Activated gamma-delta T cell (primary cell): ENCODE results near the gene PLEK.

ENCODE experiments used
- DNase-seq: peaks from one replicate; lab custom pipeline; 2025; lab: John Stamatoyannopoulos, UW

Gene PLEK

DNA sequence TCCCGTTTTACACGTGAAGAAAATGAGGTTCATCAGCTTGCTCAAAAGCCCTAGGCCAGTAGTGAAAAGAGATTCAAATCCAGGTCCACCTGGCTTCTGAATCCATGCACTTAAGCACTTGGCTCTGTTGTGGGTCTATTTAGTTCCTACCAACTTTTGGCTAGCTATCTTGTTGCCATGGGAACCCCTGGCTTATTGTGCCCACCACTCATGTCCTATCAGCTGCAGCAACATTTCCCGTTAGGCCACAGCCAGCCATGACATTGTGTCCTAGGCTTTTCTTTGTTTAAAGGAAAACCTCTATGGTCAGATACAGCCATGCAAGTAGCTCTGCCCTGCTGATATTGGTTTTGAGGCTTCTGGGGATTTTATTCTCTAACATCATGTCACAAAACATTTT lies 49.8 kb downstream of the PLEK start:
- no peak for DNase-seq

DNA sequence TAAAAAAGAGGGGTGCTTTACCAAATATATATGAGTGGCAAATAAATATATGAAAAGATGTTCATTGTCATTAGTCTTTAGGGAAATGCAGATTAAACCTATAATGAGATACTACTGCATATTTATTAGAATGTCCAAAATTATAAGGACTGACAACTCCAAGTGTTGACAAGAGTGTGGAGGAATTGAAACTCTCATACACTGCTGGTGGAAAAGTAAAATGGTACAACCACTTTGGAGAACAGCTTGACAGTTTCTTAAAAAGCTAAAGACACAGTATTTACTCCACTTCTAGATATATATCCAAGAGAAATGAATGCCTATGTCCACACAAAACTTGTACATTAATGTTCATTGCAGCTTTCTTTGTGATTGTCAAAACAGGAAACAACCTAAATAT lies 50.4 kb downstream of the PLEK start:
- no peak for DNase-seq

DNA sequence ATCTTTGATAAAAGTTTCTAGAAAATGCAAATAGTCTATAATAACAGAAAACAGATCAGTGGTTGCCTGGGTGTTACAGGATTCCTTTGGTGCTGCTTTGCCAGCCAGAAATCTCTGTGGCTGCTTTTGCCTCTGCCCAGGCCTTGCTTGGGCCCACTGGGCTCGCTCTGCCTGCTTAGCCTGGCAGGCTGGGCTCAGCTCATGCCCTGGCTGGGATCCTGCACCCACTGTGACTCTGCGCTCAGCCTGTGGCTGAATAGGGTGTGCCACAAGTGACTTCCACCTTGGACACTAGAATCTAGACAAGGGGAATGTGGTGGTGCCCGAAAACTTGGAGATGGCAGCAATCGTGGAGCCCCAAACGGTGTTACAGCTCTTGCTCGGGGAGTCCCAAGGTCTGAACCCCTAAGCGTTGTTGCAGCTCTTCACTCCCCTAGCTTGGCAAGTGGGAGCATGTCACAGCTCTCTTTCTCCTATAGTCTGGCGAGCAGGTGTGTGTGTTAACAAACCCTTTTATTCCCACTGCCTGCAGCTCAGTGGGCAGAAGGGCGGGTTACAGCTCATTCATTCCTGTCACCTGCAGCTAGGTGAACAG lies 51.1 kb downstream of the PLEK start:
- no peak for DNase-seq

DNA sequence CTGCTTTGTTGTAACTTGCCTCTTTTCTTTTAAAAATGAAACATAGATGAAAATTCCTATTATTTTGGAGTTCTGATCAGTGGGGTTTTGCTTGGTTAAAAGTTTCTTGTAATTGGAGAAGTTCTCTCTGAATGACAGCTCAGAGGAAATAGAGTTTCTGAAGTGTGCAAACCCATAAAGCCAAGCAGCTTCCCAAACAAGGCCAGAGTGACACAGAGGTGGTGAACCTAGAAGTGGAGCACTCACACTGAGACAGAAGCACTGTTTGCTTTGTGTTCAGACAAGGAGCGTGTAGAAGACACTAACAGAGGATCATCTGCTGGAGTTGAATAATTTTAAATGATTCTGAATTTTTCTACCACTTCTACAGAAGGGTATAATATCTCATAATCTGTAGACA lies 52.8 kb downstream of the PLEK start:
- DNase-seq: no peak

DNA sequence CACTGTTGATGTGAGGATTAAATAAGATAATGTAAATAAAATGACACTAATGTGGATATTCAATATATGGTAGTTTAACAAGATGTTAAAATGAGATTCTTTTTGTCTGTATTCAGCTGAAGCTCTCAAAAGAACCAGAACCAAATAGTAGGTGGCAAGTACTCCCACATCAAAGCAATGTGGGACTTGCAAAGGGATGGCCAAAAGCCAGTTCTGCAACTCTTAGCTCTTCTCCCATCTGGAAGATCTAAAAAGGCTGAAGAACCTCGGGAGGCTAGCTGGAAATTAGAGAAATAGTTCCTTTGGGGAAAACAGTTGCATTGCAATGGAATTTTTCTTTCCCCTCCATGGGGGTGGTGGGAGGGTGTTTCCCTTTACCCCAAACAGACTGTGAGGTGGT lies 53.3 kb downstream of the PLEK start:
- no peak for DNase-seq

DNA sequence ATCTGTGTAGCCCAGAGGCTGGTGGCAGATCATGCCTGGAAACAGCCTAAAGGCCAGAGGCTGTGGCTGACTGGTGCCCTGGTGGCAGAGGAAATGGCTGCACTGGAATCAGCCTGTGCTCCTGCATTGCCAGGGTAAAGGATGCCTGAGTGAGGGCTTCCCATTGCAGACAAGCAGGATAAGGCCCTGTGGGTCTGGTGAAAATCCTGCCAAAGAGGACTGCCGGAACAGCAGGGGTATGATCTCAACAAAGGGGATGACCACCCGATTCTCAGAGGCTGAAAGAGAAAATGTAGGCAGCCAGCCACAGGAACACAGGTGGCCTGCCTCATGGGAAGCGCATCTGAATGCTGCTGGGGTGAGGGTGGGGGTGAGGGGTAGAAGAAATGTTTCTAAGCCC lies 53.8 kb downstream of the PLEK start:
- no peak for DNase-seq

DNA sequence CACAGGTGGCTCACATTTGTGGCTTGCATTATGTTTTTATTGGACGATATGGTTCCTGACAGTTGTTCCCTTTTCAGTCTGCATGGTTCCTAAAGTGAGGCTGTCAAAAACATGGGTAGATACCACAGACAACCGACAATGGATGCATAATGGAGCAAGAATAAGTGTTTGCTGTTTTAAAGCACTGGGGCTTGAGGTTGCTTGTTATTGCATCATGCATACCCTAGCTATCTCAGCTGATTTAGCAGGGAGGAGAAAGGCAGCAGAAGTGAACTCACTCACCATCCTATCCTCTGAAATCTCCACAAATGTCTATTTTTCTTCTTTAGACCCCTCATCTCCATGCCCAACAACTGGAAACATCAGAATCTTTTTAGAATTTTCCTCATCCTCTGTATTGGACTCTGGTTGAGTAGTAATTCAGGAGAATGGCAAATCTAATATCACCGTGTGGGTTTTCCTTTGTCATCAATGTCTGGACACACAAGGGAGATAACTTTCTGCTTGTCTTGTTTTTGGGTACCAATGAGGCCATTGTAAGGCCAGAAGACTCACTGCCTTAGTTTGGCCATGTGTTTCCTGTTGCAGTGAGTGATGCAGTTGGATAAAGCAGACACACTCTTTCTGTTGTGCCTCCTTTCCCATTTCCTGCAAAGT lies 55.3 kb downstream of the PLEK start:
- DNase-seq: no peak

DNA sequence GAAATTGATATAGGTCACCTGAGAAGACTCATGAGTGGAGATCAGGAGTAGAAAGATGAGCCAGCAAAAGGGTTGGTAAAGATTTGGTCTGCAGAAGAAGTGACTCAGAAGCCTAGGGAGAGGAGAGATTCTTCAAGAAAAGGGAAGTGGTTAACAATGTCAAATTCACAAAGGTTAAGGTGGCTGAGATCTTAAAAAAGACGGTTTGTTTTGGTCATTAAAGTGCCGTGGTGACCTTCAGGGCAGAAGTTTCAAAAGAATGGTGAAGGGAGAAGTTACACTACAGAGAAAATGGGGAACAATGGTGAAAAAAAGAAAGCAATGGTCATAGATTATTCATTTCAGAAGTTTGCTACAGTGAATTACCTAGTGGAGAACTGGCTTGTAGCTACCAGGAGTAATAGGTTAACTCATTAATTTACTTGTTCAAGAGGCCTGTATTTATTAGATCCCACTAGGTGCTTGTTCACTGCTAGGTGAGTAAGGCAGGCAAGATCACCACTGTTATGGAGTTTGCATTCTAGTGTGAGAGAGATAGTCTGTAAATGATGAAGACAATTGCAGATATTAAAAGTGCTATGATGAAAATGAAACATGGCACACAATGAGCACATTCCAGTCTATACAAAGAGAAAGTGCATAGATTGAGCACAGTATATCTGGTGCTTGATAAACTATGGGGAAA lies 59.0 kb downstream of the PLEK start:
- no peak for DNase-seq

DNA sequence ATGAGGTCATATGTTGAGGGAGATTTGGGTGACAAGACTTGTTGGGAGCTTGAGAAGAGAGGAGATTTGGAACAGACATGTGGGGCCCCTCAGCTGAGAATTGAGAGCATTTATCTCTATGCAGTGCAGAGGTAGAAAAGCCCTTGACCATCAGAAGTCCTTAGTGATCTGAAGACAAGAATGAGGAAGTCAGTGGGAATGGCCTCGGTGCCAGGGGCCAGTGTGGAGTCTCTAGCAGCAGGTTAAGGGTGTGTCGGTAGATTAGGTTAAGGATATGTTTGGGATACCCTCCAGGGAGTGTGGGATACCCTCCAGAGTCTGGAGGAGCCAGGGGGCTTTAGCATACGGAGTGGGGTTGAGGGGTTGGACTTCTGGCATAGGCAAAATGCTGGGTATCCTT lies 60.4 kb downstream of the PLEK start:
- DNase-seq: no peak

DNA sequence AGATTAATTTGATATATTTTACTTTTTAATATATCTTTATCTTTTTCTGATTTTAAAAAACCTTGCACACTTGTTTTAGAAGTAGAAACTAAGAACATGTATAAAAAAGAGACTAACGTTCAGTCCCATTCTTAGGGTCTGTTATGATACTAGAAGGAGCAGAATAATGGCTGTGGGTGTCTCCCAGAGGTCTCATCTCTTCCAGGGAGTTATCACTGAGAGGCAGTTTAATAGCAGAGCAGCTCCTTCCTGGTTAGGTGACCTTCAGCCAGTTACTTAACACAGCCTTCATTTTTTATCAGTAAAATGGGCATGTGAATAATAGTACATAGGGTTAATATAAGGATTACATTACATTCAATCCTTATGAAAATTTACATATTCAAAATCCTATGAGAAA lies 61.4 kb downstream of the PLEK start:
- DNase-seq: no peak

DNA sequence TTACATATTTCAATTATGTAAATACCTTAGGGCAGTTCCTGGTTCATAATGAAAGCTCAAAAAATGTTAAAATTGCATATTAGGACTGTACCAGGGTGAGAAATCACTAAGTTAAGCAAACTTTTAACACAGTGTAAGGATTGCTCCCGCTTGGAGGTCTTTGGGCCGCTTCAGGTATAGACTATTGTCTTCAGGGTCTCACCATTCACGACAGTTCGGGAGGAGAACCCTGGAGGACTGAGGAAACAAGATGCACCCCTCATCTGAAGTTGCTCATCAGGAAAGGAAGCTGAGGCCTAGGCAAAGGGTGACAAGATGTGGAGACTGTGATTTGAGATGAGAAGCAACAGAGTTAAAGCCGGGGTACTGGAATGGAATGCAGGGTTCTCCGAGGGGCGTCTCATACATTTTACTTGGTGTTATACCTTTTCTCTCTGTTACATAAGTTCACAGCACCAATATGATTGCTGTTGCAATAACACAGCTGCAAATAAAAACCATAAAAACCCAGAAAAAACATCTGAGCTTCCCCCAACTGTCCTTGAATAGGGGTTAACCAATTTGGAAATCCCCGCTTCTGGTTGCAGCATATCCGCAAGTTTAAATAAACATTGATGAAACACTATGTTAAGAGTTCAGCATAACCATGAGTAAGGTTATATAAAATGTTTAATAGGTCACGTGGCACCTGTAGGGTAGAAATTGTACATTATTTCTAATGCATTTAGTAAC lies 61.9 kb downstream of the PLEK start:
- DNase-seq: no peak

DNA sequence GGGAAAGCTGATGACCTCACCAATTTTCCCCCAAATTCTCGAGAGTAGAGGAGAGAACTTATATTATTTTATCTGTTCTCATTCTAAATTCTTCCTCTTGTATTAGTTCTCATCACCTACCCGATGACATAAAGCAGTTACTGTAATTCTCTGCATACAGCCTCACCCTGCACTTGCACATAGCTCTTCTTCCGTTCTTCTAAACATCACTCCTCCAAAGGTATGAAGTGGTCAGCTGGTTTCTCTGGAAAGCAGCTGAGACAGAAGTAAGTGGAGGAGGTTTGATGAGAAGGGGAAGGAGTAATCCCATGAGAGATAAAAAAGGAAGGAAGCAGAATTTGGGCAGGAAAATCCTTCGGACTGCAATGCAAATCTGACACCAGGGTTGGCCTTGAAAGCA lies 63.0 kb downstream of the PLEK start:
- DNase-seq: no peak

DNA sequence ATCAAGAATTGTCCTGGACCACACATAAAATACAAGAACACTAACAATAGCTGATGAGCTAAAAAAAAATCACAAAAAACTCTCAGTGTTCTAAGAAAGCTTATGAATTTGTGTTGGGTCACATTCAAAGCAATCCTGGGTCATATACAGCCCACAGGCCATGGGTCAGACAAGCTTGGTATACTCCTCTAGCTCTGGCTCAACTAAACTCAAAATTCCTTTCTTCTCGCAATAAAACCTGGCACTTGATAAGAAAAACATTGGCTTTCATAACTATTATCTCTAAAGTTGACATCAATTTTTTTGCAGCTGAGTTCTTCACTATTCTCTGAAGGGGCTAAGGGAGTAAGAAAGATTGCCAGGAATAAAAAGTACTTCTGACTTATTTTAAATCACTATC lies 63.7 kb downstream of the PLEK start:
- no peak for DNase-seq

DNA sequence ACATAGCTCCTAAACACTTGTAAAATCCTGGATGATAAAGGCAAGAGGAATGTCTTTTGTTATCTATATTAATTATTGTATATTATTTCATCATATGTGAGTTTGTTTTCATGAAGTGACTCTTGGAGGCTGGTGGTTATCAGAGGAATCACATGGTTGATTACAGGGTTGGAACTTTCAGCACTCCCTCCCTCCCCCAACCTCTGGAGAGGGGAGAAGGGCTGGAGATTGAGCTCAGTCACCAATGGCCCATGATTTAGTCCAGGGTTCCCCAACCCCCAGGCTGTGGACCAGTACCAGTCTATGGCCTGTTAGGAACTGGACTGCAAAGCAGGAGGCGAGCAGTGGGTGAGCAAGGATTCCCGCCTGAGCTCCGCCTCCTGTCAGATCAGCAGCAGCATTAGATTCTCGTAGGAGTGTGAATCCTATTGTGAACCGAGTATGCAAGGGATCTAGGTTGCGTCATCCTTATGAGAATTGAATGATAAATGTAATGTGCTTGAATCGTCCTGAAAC lies 64.3 kb downstream of the PLEK start:
- no peak for DNase-seq

DNA sequence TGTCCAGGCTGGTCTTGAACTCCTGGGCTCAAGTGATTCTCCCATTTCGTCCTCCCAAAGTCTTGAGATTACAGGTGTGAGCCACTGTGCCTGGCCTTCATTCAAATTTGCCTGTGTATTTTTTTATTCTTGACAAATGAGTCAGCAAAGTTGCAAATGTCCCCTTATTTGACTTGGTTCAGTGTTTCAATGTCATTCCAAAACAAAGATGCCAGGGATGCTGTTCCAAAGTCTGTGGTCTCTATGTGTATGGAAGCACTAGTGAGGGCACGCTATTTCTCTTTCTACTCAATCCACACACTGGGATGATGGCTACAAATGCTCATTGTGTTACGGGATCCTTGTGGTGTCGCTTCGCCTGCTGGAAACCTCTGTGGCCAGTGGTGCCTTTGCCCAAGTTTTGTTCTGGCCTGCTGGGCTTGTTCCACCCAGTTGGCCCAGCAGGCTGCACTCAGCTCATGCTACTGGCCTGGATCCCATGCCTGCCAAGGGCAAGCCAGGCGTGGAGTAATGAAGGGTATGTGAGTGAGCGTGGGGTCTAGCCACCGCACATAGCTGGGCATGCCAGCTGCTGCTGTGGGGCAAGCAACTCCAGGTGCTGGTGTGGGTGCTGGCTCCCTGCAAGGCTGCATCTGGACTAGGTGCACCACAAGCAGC lies 66.4 kb downstream of the PLEK start:
- no peak for DNase-seq

DNA sequence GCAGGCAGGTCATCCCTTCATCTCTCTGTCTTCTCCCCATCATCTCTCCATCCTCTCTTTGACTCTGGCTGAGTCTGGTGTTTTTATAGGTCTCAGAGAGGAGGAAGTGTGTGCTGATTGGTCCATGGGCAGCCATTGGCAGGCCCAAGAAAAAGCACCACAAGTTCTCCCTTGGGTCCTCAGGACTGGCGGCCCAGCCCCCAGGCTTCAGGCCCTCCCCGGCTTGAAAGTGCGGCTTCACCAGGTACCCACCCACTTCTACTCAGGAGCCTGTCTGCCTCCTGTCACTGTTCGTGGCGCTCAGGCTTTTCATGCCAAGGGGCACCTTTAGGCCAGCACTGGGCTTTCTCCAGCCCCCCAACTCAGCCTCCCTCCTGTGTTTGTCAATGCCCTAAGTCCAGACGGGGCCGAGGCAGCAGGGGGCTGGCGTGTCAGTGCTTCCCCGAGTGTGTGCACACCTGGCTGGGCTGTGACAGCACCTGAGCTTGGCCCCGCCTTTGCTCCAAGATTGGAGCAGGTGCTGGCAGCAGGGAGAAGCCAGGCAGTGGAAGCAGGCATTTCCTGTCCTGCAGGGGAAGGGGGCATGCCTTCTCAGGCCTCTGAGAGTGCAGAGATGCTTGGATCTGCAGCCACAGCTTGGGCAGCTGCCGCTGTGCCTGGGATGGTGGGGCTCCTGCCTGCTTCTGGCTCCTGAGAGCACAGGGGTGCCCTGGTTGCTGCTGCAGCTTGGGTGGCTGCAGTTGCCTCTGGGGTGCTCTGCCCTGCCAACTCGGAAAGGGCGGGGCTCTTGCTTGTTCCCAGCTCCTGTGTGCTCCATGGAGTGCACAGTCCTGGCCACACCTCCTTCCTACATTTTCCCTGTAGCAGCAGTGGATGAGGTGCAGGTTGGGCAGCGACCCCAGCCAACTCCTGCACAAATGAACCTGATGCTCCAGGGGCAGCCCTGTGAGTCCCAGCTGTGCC lies 67.9 kb downstream of the PLEK start:
- no peak for DNase-seq

DNA sequence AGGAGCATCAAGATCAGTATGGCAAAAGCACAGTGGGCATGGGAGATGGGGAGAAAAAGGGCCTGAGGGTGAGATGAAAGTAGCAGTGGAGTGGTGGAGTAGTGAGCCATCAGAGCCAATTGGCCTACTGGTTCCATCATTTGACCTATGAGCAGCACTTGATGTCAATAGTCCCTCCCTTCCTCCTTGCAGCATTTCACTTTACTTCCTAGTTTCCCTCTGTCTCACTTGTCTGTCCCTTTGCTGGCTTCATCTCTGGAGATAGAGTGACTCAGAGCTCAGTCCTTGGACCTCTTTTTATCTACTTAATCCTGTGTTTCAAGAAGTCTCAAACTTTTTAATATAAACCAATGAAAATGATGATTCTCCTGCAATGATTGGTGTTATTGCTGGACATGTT lies 69.9 kb downstream of the PLEK start:
- no peak for DNase-seq

DNA sequence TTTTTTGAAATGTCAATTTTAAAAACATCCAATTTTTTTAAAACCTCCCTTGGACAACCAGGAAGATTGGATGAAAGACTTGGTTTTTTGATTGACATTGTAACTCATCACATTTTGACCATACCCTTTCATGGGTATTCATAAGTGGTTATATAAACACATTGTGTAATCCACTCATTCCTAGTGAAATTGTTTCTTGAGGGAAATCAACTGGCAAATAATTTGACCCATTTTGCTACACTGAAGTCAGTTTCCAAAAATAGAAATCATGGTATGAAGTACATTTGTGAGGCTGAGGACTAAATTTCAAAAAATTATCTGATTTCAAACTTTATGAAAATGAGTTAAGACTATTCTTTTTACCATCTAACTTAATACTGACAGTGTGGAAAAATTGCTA lies 70.5 kb downstream of the PLEK start:
- no peak for DNase-seq

DNA sequence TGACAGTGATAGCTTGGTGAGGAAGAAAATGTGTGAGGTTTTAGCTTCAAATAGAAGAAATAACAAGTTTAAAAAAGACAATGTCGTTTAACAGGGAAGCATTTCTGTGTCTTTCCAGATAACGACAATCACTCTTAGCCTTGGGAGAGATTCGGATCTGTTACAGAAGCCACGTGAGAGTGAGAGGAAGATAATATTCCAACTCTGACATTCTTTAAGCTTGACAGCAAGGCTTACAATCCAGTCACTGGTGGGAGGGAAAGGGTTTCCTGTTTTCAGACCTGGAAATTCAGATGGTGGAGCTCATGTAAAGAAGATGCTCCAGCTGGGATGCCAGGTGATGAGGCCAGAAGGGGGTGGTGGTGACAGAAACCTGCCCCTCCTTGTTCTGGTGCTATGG lies 71.2 kb downstream of the PLEK start:
- DNase-seq: no peak

DNA sequence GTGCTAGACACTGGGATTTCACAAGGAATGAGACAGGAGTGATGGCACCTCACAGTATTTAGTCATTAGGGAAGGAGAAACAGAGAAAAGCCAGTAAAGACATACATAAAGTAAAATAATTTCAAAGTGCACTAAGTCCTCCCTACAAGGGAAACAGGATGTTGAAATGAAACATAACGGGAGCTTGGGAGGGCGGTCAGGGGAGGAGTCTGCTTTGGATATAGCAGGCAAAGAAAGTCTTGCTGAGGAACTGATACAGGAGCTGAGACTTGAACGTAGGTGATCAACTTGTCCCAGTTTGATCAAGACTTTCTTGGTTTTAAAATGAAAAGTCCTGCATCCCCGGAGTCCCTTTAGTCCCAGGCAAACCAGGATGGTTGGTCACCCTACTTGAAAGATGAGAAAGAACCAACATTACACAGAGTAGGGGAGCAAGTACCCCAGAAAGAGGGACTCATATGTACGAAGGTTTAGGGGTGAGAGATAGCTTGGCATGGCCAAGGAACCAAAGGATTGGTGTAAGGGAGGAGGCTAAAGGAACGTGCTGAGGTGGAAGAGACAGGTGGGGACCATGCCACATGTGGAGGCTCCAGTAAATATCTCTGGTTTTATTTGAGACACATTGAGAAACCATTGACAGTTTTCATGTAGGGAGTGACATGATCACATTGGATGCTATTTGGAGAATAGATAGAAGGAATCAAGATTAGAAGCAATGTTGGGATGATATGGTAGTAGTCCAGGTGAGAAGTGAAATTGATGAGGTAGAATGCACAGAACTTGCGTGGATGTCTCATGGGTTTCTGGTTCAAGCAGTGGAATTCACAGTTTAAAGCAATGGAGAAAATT lies 73.6 kb downstream of the PLEK start:
- DNase-seq: no peak
